GM23338 (cell line): ENCODE results near the gene SALL2. TPM values are rescaled to one million over a fixed set of nuclear protein-coding genes. Genes with fewer than 3 reads are reported as not detected.

Source experiments
- ATAC-seq: fragments of 200-7000 bp; cut with Tn5 transposase; 3 replicates; pipeline ENCODE4 v1.9.1; 2020
- DNase-seq: peaks from one replicate; pipeline ENCODE4 v3.0.0-alpha.2; 2015; ENCODE audit warnings: low spot score
- H2AFZ ChIP-seq: fragments of 200-600 bp; sonication (generic); 2 replicates; pipeline ENCODE4 v1.8.0; 2016; ENCODE audit warnings: antibody characterized with exemption, mild to moderate bottlenecking, moderate library complexity
- H3F3A ChIP-seq: fragments of 200-600 bp; sonication (generic); replicated peaks from 2 replicates; pipeline ENCODE4 v1.8.0; 2017; ENCODE audit warnings: antibody characterized with exemption, mixed run types, low read depth
- H3K27ac ChIP-seq: fragments of 200-600 bp; sonication (generic); 2 replicates; pipeline ENCODE4 v1.6.1; 2016; ENCODE audit warnings: low read depth
- H3K27me3 ChIP-seq: fragments of 200-600 bp; sonication (generic); 2 replicates; pipeline ENCODE4 v1.8.0; 2016; ENCODE audit warnings: mild to moderate bottlenecking, mixed run types, moderate library complexity; ENCODE audit not compliant: insufficient read depth
- H3K36me3 ChIP-seq: fragments of 200-600 bp; sonication (generic); 2 replicates; pipeline ENCODE4 v1.8.0; 2016; ENCODE audit warnings: mild to moderate bottlenecking; ENCODE audit not compliant: insufficient read depth
- H3K4me1 ChIP-seq: fragments of 200-600 bp; sonication (generic); 2 replicates; pipeline ENCODE4 v1.8.0; 2016; ENCODE audit warnings: mild to moderate bottlenecking, moderate library complexity; ENCODE audit not compliant: insufficient read depth
- H3K4me2 ChIP-seq: fragments of 200-600 bp; sonication (generic); 2 replicates; pipeline ENCODE4 v1.7.1; 2017; ENCODE audit warnings: mixed run types
- H3K4me3 ChIP-seq: fragments of 200-600 bp; sonication (generic); 2 replicates; pipeline ENCODE4 v1.6.1; 2016; ENCODE audit warnings: mixed run types
- H3K79me2 ChIP-seq: fragments of 200-600 bp; sonication (generic); replicated peaks from 2 replicates; pipeline ENCODE4 v1.8.0; 2017; ENCODE audit warnings: mild to moderate bottlenecking; ENCODE audit not compliant: insufficient read depth
- H3K9me2 ChIP-seq: fragments of 200-600 bp; sonication (generic); 2 replicates; pipeline ENCODE4 v1.8.0; 2017; ENCODE audit not compliant: insufficient read depth
- H4K20me1 ChIP-seq: fragments of 200-600 bp; sonication (generic); replicated peaks from 2 replicates; pipeline ENCODE4 v1.8.0; 2017; ENCODE audit warnings: mild to moderate bottlenecking; ENCODE audit not compliant: insufficient read depth
- H3K27ac Mint-ChIP-seq: 2 replicates; pipeline ENCODE4 v1.8.0; 2020; ENCODE audit warnings: inconsistent platforms, mild to moderate bottlenecking, moderate library complexity, mixed read lengths
- H3K27me3 Mint-ChIP-seq: 3 replicates; pipeline ENCODE4 v1.8.0; 2022; ENCODE audit warnings: low read depth, mild to moderate bottlenecking, moderate library complexity, mixed read lengths, inconsistent platforms; ENCODE audit not compliant: insufficient read depth, poor library complexity
- H3K36me3 Mint-ChIP-seq: 3 replicates; pipeline ENCODE4 v1.8.0; 2021; ENCODE audit warnings: low read depth, mild to moderate bottlenecking, inconsistent platforms, moderate library complexity, mixed read lengths
- H3K4me1 Mint-ChIP-seq: 3 replicates; pipeline ENCODE4 v1.8.0; 2020; ENCODE audit warnings: mild to moderate bottlenecking, inconsistent platforms, mixed read lengths
- H3K4me3 Mint-ChIP-seq: 3 replicates; pipeline ENCODE4 v1.8.0; 2021; ENCODE audit warnings: moderate library complexity, mild to moderate bottlenecking, inconsistent platforms, mixed read lengths
- H3K9me3 Mint-ChIP-seq: 3 replicates; pipeline ENCODE4 v1.8.0; 2020; ENCODE audit warnings: moderate library complexity, mild to moderate bottlenecking, inconsistent platforms, mixed read lengths
- CREB1 ChIP-seq: fragments of 250-450 bp; sonication (Bioruptor Pico); IDR thresholded peaks from 2 replicates; pipeline ENCODE4 v1.5.0; 2020; ENCODE audit warnings: low read depth, mild to moderate bottlenecking, moderate library complexity
- EZH2 ChIP-seq: fragments of 200-600 bp; sonication (generic); IDR thresholded peaks from one replicate; pipeline ENCODE4 v1.8.0; 2017; ENCODE audit warnings: antibody characterized with exemption, mild to moderate bottlenecking, low read depth; ENCODE audit not compliant: unreplicated experiment
- NANOG ChIP-seq: IDR thresholded peaks from 2 replicates; pipeline ENCODE4 v1.6.1; 2016; ENCODE audit warnings: antibody characterized with exemption, borderline replicate concordance
- POLR2AphosphoS5 ChIP-seq: IDR thresholded peaks from 2 replicates; pipeline ENCODE4 v1.6.1; 2016; ENCODE audit warnings: antibody characterized with exemption, low read depth
- STAT1 ChIP-seq: IDR thresholded peaks from one replicate; pipeline ENCODE4 v1.6.1; 2016; ENCODE audit warnings: antibody characterized with exemption; ENCODE audit not compliant: unreplicated experiment
- ZNF331 ChIP-seq: fragments of 250-450 bp; sonication (Bioruptor Pico); IDR thresholded peaks from 2 replicates; pipeline ENCODE4 v1.5.0; 2020; ENCODE audit warnings: low read depth, mild to moderate bottlenecking, moderate library complexity
- polyA plus RNA-seq: library from polyadenylated mRNA; unstranded; fragments of >200 nt; fragmentation: Nextera tagmentation; extraction: Ambion mirVana; gene quantifications from 2 replicates; pipeline ENCODE4 v1.2.1, GENCODE V29; 2016
- total RNA-seq: library from RNA; depleted of rRNA; stranded (reverse); fragments of >200 nt; shearing (Covaris generic); gene quantifications from 2 replicates; pipeline ENCODE4 v1.2.3, GENCODE V29; 2014
- TF ChIP-seq, protein P1 (sequence below): fragments of 250-450 bp; sonication (Bioruptor Pico); IDR thresholded peaks from 2 replicates; pipeline ENCODE4 v1.5.0; 2020; ENCODE audit warnings: mild to moderate bottlenecking, moderate library complexity
- TF ChIP-seq, protein P2 (sequence below): IDR thresholded peaks from 2 replicates; pipeline ENCODE4 v1.6.1; 2016; ENCODE audit warnings: antibody characterized with exemption
- TF ChIP-seq, protein P3 (sequence below), 2 experiments: fragments of 200-600 bp in 1 of 2; sonication (generic) in 1 of 2; conservative IDR thresholded peaks; 2 replicates each; pipeline versions ENCODE4 v1.5.1 to v1.6.1; 2016 to 2017; ENCODE audit warnings: antibody characterized with exemption in 2 of 2, low read depth in 2 of 2, mild to moderate bottlenecking in 2 of 2, moderate library complexity in 1 of 2

The SALL2 gene
- total and polyA plus RNA-seq, 2 experiments from 2014 or later, result 121 to 281 TPM

DNA sequence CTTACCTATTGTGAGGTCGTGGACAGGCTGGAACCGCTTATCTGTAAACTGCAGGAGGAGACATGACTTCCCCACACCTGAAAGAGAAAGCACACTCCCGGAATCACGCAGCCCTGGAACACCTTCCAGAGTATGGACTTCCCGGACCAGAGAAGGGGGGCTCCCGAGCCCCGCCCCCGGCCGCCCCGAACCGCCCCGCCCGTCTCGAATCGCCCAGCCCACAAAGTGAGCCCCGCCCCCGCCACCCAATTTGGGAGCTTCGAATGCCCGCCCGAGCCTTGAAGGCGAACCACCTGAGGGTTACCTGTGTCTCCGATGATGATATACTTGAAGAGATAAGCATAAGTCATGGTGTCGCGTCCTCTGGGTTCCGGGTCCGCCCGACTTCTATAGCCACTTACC lies 49.6 kb downstream of the SALL2 start (continued):
- TF ChIP-seq, protein P1, sequence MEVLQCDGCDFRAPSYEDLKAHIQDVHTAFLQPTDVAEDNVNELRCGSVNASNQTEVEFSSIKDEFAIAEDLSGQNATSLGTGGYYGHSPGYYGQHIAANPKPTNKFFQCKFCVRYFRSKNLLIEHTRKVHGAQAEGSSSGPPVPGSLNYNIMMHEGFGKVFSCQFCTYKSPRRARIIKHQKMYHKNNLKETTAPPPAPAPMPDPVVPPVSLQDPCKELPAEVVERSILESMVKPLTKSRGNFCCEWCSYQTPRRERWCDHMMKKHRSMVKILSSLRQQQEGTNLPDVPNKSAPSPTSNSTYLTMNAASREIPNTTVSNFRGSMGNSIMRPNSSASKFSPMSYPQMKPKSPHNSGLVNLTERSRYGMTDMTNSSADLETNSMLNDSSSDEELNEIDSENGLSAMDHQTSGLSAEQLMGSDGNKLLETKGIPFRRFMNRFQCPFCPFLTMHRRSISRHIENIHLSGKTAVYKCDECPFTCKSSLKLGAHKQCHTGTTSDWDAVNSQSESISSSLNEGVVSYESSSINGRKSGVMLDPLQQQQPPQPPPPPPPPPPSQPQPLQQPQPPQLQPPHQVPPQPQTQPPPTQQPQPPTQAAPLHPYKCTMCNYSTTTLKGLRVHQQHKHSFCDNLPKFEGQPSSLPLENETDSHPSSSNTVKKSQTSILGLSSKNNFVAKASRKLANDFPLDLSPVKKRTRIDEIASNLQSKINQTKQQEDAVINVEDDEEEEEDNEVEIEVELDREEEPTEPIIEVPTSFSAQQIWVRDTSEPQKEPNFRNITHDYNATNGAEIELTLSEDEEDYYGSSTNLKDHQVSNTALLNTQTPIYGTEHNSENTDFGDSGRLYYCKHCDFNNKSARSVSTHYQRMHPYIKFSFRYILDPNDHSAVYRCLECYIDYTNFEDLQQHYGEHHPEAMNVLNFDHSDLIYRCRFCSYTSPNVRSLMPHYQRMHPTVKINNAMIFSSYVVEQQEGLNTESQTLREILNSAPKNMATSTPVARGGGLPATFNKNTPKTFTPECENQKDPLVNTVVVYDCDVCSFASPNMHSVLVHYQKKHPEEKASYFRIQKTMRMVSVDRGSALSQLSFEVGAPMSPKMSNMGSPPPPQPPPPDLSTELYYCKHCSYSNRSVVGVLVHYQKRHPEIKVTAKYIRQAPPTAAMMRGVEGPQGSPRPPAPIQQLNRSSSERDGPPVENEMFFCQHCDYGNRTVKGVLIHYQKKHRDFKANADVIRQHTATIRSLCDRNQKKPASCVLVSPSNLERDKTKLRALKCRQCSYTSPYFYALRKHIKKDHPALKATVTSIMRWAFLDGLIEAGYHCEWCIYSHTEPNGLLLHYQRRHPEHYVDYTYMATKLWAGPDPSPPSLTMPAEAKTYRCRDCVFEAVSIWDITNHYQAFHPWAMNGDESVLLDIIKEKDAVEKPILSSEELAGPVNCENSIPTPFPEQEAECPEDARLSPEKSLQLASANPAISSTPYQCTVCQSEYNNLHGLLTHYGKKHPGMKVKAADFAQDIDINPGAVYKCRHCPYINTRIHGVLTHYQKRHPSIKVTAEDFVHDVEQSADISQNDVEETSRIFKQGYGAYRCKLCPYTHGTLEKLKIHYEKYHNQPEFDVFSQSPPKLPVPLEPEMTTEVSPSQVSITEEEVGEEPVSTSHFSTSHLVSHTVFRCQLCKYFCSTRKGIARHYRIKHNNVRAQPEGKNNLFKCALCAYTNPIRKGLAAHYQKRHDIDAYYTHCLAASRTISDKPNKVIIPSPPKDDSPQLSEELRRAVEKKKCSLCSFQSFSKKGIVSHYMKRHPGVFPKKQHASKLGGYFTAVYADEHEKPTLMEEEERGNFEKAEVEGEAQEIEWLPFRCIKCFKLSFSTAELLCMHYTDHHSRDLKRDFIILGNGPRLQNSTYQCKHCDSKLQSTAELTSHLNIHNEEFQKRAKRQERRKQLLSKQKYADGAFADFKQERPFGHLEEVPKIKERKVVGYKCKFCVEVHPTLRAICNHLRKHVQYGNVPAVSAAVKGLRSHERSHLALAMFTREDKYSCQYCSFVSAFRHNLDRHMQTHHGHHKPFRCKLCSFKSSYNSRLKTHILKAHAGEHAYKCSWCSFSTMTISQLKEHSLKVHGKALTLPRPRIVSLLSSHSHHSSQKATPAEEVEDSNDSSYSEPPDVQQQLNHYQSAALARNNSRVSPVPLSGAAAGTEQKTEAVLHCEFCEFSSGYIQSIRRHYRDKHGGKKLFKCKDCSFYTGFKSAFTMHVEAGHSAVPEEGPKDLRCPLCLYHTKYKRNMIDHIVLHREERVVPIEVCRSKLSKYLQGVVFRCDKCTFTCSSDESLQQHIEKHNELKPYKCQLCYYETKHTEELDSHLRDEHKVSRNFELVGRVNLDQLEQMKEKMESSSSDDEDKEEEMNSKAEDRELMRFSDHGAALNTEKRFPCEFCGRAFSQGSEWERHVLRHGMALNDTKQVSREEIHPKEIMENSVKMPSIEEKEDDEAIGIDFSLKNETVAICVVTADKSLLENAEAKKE (CRISPR knock-in tag), result no peak
- peak; percentile 36; the same call in 1 of the 2 replicates for TF ChIP-seq POLR2AphosphoS5
- TF ChIP-seq, protein P2, sequence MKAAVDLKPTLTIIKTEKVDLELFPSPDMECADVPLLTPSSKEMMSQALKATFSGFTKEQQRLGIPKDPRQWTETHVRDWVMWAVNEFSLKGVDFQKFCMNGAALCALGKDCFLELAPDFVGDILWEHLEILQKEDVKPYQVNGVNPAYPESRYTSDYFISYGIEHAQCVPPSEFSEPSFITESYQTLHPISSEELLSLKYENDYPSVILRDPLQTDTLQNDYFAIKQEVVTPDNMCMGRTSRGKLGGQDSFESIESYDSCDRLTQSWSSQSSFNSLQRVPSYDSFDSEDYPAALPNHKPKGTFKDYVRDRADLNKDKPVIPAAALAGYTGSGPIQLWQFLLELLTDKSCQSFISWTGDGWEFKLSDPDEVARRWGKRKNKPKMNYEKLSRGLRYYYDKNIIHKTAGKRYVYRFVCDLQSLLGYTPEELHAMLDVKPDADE, result no peak

DNA sequence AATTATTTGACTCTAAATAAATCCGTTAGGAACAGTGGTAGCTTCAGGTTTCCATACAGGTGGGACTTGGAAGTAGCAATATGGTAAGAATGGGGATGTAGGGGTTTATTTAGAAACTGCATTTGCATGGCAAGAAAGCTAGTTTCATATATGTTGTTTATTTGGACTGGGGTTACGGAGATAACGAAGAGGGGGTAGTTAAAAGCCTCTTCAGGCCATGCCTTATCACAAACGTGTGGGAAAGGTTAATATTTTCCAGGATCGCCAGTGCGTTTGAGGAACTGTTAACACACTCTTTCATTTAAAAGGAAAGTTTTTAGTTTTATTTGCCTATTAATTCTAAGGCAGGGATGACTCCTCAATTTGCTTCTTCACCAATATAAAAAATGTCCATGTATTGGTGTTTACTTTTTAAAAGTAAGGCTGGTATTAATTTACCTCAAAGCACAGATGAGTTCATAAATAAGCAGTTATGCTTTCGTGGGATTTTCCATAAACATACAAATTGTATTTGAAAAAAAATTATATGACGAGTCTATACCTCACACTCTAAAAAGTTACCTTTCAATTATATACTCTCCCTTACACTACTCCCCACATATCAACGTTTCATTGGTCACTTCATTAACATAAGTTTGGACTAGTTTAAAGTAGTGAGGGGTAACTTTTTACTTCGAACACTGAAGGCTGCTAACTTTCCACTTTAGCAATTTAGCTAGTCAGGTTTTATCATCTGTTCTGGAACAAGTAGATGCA lies 50.2 kb downstream of the SALL2 start:
- ATAC-seq (no peak), DNase-seq (no peak)
- peaks cover 37% of the 10 kb centered on the region for H3K36me3 Mint-ChIP-seq
- no peaks in the 10 kb centered on the region for H3K9me3 Mint-ChIP-seq
- Histone ChIP-seq H3K27ac (peak overlapping the region; percentile 77), H4K20me1 (0 out of 2 replicates have a peak, but pooled peaks cover 9% of the 10 kb centered on the region), H3K36me3 (peaks cover 7% of the 10 kb centered on the region; the same call in 1 of the 2 replicates), H3F3A (peaks cover 7% of the 10 kb centered on the region; the same call in 1 of the 2 replicates), H3K27me3 (no peaks in the 10 kb centered on the region), H2AFZ (peak overlapping the region; percentile 72; the same call in 1 of the 2 replicates), H3K9me2 (no peaks in the 10 kb centered on the region), H3K79me2 (peaks cover 51% of the 10 kb centered on the region), H3K4me3 (peak overlapping the region; percentile 69), H3K4me1 (no peaks in the 10 kb centered on the region), H3K4me2 (peak overlapping the region; percentile 80)
- H3K4me3 Mint-ChIP-seq, result peak overlapping the region; percentile 97
- H3K27me3 Mint-ChIP-seq, result peaks cover 4% of the 10 kb centered on the region
- peak overlapping the region; percentile 98 for H3K27ac Mint-ChIP-seq
- peaks cover 11% of the 10 kb centered on the region; the same call in 1 of the 3 replicates for H3K4me1 Mint-ChIP-seq
- TF ChIP-seq NANOG, result no peak
- no peak for TF ChIP-seq EZH2
- TF ChIP-seq POLR2AphosphoS5, result no peak
- no peak for TF ChIP-seq CREB1
- no peak for TF ChIP-seq ZNF331 (CRISPR knock-in tag)
- no peak for TF ChIP-seq STAT1
- TF ChIP-seq, protein P3, sequence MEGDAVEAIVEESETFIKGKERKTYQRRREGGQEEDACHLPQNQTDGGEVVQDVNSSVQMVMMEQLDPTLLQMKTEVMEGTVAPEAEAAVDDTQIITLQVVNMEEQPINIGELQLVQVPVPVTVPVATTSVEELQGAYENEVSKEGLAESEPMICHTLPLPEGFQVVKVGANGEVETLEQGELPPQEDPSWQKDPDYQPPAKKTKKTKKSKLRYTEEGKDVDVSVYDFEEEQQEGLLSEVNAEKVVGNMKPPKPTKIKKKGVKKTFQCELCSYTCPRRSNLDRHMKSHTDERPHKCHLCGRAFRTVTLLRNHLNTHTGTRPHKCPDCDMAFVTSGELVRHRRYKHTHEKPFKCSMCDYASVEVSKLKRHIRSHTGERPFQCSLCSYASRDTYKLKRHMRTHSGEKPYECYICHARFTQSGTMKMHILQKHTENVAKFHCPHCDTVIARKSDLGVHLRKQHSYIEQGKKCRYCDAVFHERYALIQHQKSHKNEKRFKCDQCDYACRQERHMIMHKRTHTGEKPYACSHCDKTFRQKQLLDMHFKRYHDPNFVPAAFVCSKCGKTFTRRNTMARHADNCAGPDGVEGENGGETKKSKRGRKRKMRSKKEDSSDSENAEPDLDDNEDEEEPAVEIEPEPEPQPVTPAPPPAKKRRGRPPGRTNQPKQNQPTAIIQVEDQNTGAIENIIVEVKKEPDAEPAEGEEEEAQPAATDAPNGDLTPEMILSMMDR (conservative IDR thresholded peaks at IDR 0.05; ENCODE audit: low read depth in 2 of 2), result no peak
- TF ChIP-seq, protein P2, result no peak
